MM.1S (cell line): Measurements from ENCODE around the gene KCTD17.

Source experiments
- DNase-seq: peaks from one replicate; pipeline ENCODE4 v3.0.0-alpha.2; 2015
- H2AFZ ChIP-seq: fragments of 300-600 bp; sonication (generic); 2 replicates; pipeline ENCODE4 v1.6.0; 2016; ENCODE audit warnings: antibody characterized with exemption, low read length
- H3F3A ChIP-seq: fragments of 300-600 bp; sonication (generic); 2 replicates; pipeline ENCODE4 v1.6.1; 2016; ENCODE audit warnings: mild to moderate bottlenecking, antibody characterized with exemption, low read length, moderate library complexity, mixed read lengths; ENCODE audit not compliant: insufficient read depth
- H3K27ac ChIP-seq: fragments of 300-600 bp; sonication (generic); 2 replicates; pipeline ENCODE4 v1.5.1; 2016; ENCODE audit warnings: mild to moderate bottlenecking, low read length
- H3K27me3 ChIP-seq: fragments of 300-600 bp; sonication (generic); replicated peaks from 2 replicates; pipeline ENCODE4 v1.6.0; 2016; ENCODE audit warnings: low read length; ENCODE audit not compliant: insufficient read depth
- H3K36me3 ChIP-seq: fragments of 300-600 bp; sonication (generic); replicated peaks from 2 replicates; pipeline ENCODE4 v1.6.1; 2016; ENCODE audit warnings: mild to moderate bottlenecking, low read length, mixed read lengths; ENCODE audit not compliant: insufficient read depth
- H3K4me1 ChIP-seq: fragments of 300-600 bp; sonication (generic); 2 replicates; pipeline ENCODE4 v1.6.1; 2016; ENCODE audit warnings: low read length, mixed read lengths
- H3K4me2 ChIP-seq: fragments of 300-600 bp; sonication (generic); 2 replicates; pipeline ENCODE4 v1.6.0; 2016; ENCODE audit warnings: low read depth, low read length
- H3K4me3 ChIP-seq: fragments of 300-600 bp; sonication (generic); 2 replicates; pipeline ENCODE4 v1.5.1; 2016; ENCODE audit warnings: low read length, mixed read lengths
- H3K79me2 ChIP-seq: fragments of 300-600 bp; sonication (generic); 2 replicates; pipeline ENCODE4 v1.6.1; 2016; ENCODE audit warnings: mixed run types, low read length, mixed read lengths
- H3K9ac ChIP-seq: fragments of 300-600 bp; sonication (generic); 2 replicates; pipeline ENCODE4 v1.6.1; 2016; ENCODE audit warnings: low read length, mixed read lengths
- H3K9me2 ChIP-seq: fragments of 300-600 bp; sonication (generic); replicated peaks from 2 replicates; pipeline ENCODE4 v1.6.1; 2016; ENCODE audit warnings: mild to moderate bottlenecking, low read length, mixed read lengths; ENCODE audit not compliant: insufficient read depth
- H3K9me3 ChIP-seq: fragments of 300-600 bp; sonication (generic); replicated peaks from 2 replicates; pipeline ENCODE4 v1.6.1; 2016; ENCODE audit warnings: mild to moderate bottlenecking, low read length, mixed read lengths; ENCODE audit not compliant: insufficient read depth
- H4K20me1 ChIP-seq: fragments of 300-600 bp; sonication (generic); 2 replicates; pipeline ENCODE4 v1.6.1; 2016; ENCODE audit warnings: mild to moderate bottlenecking, low read length, moderate library complexity, mixed read lengths; ENCODE audit not compliant: insufficient read depth
- CTCF ChIP-seq: fragments of 300-600 bp; sonication (generic); IDR thresholded peaks from 2 replicates; pipeline ENCODE4 v1.5.1; 2016; ENCODE audit warnings: antibody characterized with exemption, low read length, mixed read lengths
- EZH2 ChIP-seq: fragments of 300-600 bp; sonication (generic); optimal IDR thresholded peaks from 2 replicates; pipeline ENCODE3; 2017; ENCODE audit warnings: low read depth, mild to moderate bottlenecking, antibody characterized with exemption, low read length, mixed read lengths
- EZH2phosphoT487 ChIP-seq: fragments of 300-600 bp; sonication (generic); IDR thresholded peaks from 2 replicates; pipeline ENCODE4 v1.6.1; 2018; ENCODE audit warnings: antibody characterized with exemption, low read length

Gene KCTD17

GRCh38 chr22:37100589-37101127 is 49.1 kb downstream of the KCTD17 start:
- no peaks in the 10 kb centered on the region for H4K20me1 ChIP-seq
- no peak overlapping the region for H3K27ac ChIP-seq
- no peaks in the 10 kb centered on the region for H3K9me2 ChIP-seq
- H3K27me3 ChIP-seq, result peaks cover 99% of the 10 kb centered on the region
- no peaks in the 10 kb centered on the region for H3K36me3 ChIP-seq
- no peak overlapping the region for H2AFZ ChIP-seq
- no peak overlapping the region for H3K4me2 ChIP-seq
- no peaks in the 10 kb centered on the region for H3K79me2 ChIP-seq
- no peaks in the 10 kb centered on the region for H3F3A ChIP-seq
- no peak for DNase-seq
- H3K4me1 ChIP-seq, result no peaks in the 10 kb centered on the region
- H3K4me3 ChIP-seq, result no peak overlapping the region
- TF ChIP-seq EZH2phosphoT487 (no peak), EZH2 (no peak), CTCF (no peak)
- H3K9me3 ChIP-seq, result no peaks in the 10 kb centered on the region
- H3K9ac ChIP-seq, result no peak overlapping the region

GRCh38 chr22:37101311-37102066 is 49.9 kb downstream of the KCTD17 start:
- H3K4me1 ChIP-seq, result no peaks in the 10 kb centered on the region
- H3K4me2 ChIP-seq, result no peak overlapping the region
- no peaks in the 10 kb centered on the region for H4K20me1 ChIP-seq
- H3K9me3 ChIP-seq, result no peaks in the 10 kb centered on the region
- no peaks in the 10 kb centered on the region for H3K36me3 ChIP-seq
- no peaks in the 10 kb centered on the region for H3F3A ChIP-seq
- H3K9me2 ChIP-seq, result no peaks in the 10 kb centered on the region
- no peak overlapping the region for H3K27ac ChIP-seq
- no peaks in the 10 kb centered on the region for H3K79me2 ChIP-seq
- TF ChIP-seq EZH2phosphoT487 (no peak), EZH2 (no peak), CTCF (no peak)
- H2AFZ ChIP-seq, result no peak overlapping the region
- H3K9ac ChIP-seq, result no peak overlapping the region
- H3K27me3 ChIP-seq, result peaks cover 99% of the 10 kb centered on the region
- no peak for DNase-seq
- no peak overlapping the region for H3K4me3 ChIP-seq

GRCh38 chr22:37103151-37103550 is 51.6 kb downstream of the KCTD17 start:
- Histone ChIP-seq H3K9me2 (no peaks in the 10 kb centered on the region), H3F3A (no peaks in the 10 kb centered on the region), H3K4me2 (no peak overlapping the region), H3K36me3 (no peaks in the 10 kb centered on the region), H4K20me1 (no peaks in the 10 kb centered on the region), H3K79me2 (no peaks in the 10 kb centered on the region), H3K27ac (no peak overlapping the region), H3K9me3 (no peaks in the 10 kb centered on the region), H3K4me1 (no peaks in the 10 kb centered on the region), H3K27me3 (peaks cover 100% of the 10 kb centered on the region), H2AFZ (no peak overlapping the region), H3K4me3 (no peak overlapping the region), H3K9ac (no peak overlapping the region)
- no peak for DNase-seq
- no peak for TF ChIP-seq EZH2phosphoT487
- no peak for TF ChIP-seq CTCF
- no peak for TF ChIP-seq EZH2
